Measurements from ENCODE around the gene TTC13.

The TTC13 gene

GRCh38 chr1:230910755-230911117 is 67.9 kb downstream of the TTC13 start:
- DNase-seq (ENCODE audit: insufficient read length, low spot score) = no peak
- no peak for FAIRE-seq

DNA sequence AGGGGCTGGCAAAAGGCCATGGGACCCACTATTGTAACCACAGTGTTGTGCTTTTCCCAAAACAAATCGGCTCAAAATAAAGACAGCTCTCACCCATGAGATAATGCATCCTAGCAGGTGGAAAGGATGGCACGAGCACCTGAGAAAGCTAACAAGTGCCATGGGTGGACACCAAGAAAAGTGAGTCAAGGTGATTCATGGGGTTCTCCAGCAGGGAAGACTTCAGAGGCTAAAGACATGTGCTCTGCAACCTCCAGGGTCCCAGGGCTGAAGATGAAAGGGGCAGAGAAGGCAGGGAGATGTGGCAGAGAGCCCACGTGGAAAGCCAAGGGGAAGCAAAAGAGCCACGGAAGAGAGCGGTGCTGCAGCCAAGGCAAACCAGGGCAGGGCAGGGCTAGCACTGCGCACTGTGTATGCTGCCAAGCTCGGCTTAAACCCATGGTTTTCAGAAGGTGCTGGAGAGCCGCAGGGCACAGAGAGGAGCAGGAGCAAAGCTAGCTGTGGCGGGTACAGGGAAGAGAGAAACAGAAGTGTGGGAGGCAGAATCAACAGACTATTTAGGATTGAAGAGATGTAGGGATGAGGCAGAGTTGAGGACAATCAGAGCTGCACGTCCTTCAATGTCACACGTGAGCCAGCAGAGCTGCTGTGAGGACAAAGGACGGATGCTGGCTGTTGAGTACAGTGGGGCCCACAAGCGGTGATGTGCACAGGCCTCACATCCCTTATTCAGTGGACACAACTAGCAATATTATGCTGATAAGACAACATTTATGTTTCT is 68.5 kb downstream of the TTC13 start:
- DNase-seq (ENCODE audit: insufficient read length, low spot score) = no peak
- FAIRE-seq = no peak

- FAIRE-seq (no peak), DNase-seq (ENCODE audit: insufficient read length, low spot score) (no peak)
Measured at GRCh38 chr1:230907472-230908205, 71.0 kb downstream of the TTC13 start.

GRCh38 chr1:230906226-230906625 is 72.4 kb downstream of the TTC13 start:
- FAIRE-seq = no peak

GRCh38 chr1:230905733-230906132 is 72.9 kb downstream of the TTC13 start:
- no peak for DNase-seq (ENCODE audit: insufficient read length, low spot score)
- FAIRE-seq = no peak

More at GRCh38 chr1:230906226-230906625, 72.4 kb downstream of the TTC13 start:
- no peak for DNase-seq (ENCODE audit: insufficient read length, low spot score)

DNA sequence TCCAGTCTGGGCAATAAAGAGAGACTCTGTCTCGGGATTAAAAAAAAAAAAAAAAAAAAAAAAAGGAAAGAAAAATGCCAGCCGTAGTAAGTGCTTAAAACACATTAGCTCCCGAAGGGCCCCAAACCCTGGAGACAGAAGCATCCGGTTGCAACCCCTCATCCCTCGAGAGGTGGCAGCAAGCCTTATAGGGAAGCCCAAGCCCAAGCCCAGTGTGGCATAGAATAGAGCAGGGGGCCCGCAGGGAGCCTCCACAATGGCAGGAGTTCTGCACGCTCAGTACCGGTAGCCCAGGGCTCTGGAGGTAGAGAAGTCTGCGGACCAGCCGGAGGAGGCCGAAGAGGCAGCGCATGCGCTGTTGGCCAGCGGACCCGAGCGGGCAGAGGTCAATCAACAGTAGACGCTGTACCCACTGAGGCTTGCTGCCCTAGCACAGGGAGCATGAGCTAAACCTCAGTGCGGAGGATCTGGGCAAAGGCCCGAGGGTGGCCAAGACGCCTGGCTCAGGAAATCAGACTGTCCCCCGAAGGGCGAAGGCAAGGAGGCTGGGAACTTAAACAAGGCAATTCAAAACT is 76.2 kb downstream of the TTC13 start:
- no peak for FAIRE-seq

GRCh38 chr1:230901671-230902070 is 77.0 kb downstream of the TTC13 start:
- no peak for DNase-seq (ENCODE audit: insufficient read length, low spot score)
- FAIRE-seq = no peak

More for the DNA sequence above, 76.2 kb downstream of the TTC13 start:
- no peak for DNase-seq (ENCODE audit: insufficient read length, low spot score)

DNA sequence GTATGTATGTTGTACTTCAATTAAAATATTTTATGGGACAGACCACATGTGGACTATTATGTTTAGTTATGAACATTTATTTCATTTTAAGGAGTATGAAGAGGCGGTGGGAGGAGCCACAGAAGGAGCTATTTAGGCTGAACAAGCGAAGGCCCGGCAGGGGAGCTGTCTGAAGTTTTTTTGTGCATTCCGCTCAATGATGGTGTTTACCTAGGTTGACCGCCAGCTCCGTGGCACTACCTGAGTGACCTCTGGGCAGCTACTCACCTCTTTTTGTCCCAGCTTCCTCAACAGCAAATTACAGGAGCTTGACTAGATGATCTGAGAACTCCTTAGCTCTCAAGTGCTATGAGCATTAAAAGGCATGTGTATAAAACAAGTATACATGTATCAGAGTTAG is 77.7 kb downstream of the TTC13 start:
- FAIRE-seq (no peak), DNase-seq (ENCODE audit: insufficient read length, low spot score) (no peak)

- FAIRE-seq (no peak), DNase-seq (ENCODE audit: insufficient read length, low spot score) (no peak)
Measured at GRCh38 chr1:230899841-230900251, 78.8 kb downstream of the TTC13 start.

DNA sequence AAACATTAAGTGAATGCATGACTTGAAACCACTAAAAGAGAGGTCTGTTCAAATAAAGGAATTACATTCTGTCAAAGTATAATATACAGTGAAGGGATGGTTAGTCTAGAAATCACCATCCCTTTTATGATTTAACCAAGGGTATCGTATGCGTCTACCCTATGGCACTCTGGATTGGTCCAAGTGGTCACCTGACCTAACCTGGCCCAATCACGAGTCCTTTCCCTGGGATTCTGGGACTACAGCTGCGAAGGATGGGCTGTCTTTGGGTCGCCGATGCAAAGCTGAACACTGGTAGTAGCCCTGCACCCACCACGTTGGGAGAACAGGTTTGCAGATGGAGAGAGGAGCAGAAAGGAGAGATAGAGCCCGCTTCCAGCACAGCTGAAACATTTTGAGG is 79.9 kb downstream of the TTC13 start:
- DNase-seq (ENCODE audit: insufficient read length, low spot score) = no peak
- FAIRE-seq = no peak

- DNase-seq (ENCODE audit: insufficient read length, low spot score) (no peak), FAIRE-seq (no peak)
Measured at GRCh38 chr1:230898144-230898543, 80.5 kb downstream of the TTC13 start.

- no peak for DNase-seq (ENCODE audit: insufficient read length, low spot score)
- FAIRE-seq = no peak
Measured at GRCh38 chr1:230896779-230897178, 81.9 kb downstream of the TTC13 start.

DNA sequence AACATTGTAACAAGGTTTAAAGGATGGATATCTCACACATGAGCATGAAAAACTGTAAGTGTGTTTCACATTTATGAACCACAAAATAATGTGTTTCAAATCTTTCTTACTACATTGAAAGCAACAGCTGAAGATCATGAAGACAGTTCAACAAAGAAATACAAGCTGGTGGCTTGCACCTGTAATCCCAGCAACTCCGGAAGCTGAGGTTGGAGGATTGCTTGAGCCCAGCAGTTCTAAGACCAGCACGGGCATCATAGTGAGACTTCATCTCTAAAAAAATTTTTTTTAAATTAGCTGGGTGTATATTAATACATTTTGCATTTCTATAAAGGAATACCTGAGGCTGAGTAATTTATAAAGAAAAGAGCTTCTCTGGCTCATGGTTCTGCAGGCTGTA is 83.2 kb downstream of the TTC13 start:
- FAIRE-seq (no peak), DNase-seq (ENCODE audit: insufficient read length, low spot score) (no peak)

DNA sequence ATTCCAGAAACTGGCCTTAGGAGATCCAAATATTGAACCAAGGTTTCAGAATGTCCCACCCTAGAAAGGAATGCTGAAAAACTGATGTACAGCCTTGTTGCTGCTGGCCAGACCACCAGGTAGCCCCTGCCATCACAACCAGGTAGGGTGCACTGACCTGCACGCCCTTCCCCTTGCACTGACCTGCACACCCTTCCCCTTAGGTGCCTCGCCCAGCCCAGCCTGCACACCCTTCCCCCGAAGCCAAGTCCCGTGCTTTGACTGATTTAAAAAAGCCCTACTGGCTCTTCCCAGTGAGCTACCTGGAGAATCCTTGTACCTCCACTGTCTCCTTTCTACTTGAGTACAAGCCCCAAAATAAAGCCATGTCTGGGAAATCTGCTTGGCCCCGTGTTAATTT is 84.0 kb downstream of the TTC13 start:
- FAIRE-seq (no peak), DNase-seq (ENCODE audit: insufficient read length, low spot score) (no peak)

GRCh38 chr1:230894032-230894431 is 84.6 kb downstream of the TTC13 start:
- FAIRE-seq = no peak
- no peak for DNase-seq (ENCODE audit: insufficient read length, low spot score)

DNA sequence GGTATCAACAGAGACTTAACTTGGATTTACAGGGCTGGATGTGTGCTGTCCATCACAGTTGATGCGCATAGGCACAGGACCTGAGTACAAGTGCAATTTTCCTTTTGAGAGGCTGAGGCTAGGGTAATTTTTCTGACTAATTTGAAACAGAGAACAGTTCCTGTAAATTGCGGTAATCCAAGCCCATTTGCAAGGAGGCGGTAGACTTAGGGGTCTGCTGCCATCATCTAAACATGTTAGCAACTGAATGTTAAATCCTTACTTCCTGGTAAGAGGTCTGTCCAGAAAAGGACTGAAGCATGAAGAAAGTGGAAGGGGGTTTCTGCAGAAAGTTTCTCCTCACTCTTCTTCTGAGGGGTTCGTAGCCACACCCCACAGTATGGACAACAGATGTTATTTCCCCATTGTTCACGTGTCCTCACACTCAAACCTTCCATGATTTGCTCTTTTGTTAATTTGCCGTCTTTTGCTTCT is 86.6 kb downstream of the TTC13 start:
- DNase-seq (ENCODE audit: insufficient read length, low spot score) (no peak), FAIRE-seq (no peak)

GRCh38 chr1:230891413-230891812 is 87.2 kb downstream of the TTC13 start:
- DNase-seq (ENCODE audit: insufficient read length, low spot score) = no peak
- no peak for FAIRE-seq

- no peak for DNase-seq (ENCODE audit: insufficient read length, low spot score)
- FAIRE-seq = no peak
Measured at GRCh38 chr1:230884646-230885045, 94.0 kb downstream of the TTC13 start.

DNA sequence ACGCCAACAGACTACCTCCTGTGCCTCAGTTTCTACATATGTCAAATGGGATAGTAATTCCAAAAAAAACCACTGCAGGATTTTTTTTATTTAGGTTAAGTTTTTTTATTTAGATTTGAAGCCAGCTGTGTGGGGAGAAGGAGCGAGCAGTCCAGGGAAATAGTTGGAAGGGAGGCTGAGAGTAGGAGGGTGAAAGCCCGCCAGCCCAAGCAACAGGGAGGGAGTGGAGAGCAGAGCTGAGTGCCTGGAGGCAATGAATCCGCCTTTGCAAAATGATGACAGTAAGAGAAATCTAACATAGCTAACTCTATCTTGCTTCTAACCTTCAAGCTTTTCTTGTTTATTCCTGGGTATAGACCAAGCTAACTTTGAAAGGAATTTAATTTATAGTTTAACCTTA is 94.7 kb downstream of the TTC13 start:
- DNase-seq (ENCODE audit: insufficient read length, low spot score) (no peak), FAIRE-seq (no peak)

DNA sequence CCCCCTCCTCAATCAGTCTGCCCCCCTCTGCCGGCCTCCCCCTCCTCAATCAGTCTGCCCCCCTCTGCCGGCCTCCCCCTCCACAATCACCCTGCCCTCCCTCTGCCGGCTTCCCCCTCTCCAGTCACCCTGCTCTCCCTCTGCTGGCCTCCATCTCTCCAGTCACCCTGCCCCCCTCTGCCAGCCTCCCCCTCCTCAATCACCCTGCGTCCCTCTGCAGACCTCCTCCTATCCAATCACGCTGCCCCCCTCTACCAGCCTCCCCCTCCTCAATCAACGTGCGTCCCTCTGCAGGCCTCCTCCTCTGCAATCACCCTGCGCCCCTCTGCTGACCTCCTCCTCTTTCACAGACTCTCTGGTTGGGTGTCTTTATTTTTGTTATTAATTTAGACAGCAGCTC is 98.9 kb downstream of the TTC13 start:
- FAIRE-seq (no peak), DNase-seq (ENCODE audit: insufficient read length, low spot score) (no peak)

GRCh38 chr1:230878591-230878990 is 100.1 kb downstream of the TTC13 start:
- no peak for FAIRE-seq
- no peak for DNase-seq (ENCODE audit: insufficient read length, low spot score)

Data from GM19239 (cell line).